ENCODE data around the gene IL25.

GRCh38 chr14:23323838-23324454 lies 48.7 kb upstream of the IL25 start:
- TF ChIP-seq CTCF (IDR thresholded peaks at IDR 0.05), result no peak
- no peak for TF ChIP-seq EP300 (IDR thresholded peaks at IDR 0.05)

All from stomach (tissue), 4 donors.